Measurements from ENCODE around the gene FOXO4. TPM values are rescaled to one million over a fixed set of nuclear protein-coding genes. Genes with fewer than 3 reads are reported as not detected.

Gene FOXO4
- total RNA-seq, 1 donor from 2014 or later: 8.0 TPM

- no peaks in the 10 kb centered on the region for H3K9me3 ChIP-seq
- DNase-seq (ENCODE audit: low spot score in 2 of 2): no peak
- no peaks in the 10 kb centered on the region for H3K36me3 ChIP-seq
- TF ChIP-seq, protein P1, sequence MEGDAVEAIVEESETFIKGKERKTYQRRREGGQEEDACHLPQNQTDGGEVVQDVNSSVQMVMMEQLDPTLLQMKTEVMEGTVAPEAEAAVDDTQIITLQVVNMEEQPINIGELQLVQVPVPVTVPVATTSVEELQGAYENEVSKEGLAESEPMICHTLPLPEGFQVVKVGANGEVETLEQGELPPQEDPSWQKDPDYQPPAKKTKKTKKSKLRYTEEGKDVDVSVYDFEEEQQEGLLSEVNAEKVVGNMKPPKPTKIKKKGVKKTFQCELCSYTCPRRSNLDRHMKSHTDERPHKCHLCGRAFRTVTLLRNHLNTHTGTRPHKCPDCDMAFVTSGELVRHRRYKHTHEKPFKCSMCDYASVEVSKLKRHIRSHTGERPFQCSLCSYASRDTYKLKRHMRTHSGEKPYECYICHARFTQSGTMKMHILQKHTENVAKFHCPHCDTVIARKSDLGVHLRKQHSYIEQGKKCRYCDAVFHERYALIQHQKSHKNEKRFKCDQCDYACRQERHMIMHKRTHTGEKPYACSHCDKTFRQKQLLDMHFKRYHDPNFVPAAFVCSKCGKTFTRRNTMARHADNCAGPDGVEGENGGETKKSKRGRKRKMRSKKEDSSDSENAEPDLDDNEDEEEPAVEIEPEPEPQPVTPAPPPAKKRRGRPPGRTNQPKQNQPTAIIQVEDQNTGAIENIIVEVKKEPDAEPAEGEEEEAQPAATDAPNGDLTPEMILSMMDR (IDR thresholded peaks at IDR 0.05): no peak
- H3K4me3 ChIP-seq: no peak overlapping the region
- intact Hi-C loops (cut with DNase I): no loop called here
- H3K27ac ChIP-seq: no peak overlapping the region
- H3K4me1 ChIP-seq: no peaks in the 10 kb centered on the region
- H3K27me3 ChIP-seq: no peaks in the 10 kb centered on the region
Observed at GRCh38 chrX:71081330-71082123, 14.1 kb upstream of the FOXO4 start.

- Histone ChIP-seq H3K27me3 (no peaks in the 10 kb centered on the region), H3K4me1 (no peaks in the 10 kb centered on the region), H3K27ac (no peak overlapping the region), H3K9me3 (no peaks in the 10 kb centered on the region), H3K4me3 (no peak overlapping the region), H3K36me3 (no peaks in the 10 kb centered on the region)
- intact Hi-C loops (cut with DNase I): no loop called here
- TF ChIP-seq, protein P1 (IDR thresholded peaks at IDR 0.05): no peak
- DNase-seq (ENCODE audit: low spot score in 2 of 2): no peak
Observed at GRCh38 chrX:71082124-71082647, 13.5 kb upstream of the FOXO4 start.

- Histone ChIP-seq H3K36me3 (no peaks in the 10 kb centered on the region), H3K4me3 (no peak overlapping the region), H3K27me3 (no peaks in the 10 kb centered on the region), H3K4me1 (no peaks in the 10 kb centered on the region), H3K9me3 (no peaks in the 10 kb centered on the region), H3K27ac (no peak overlapping the region)
- no peak for DNase-seq (ENCODE audit: low spot score in 2 of 2)
- TF ChIP-seq, protein P1 (IDR thresholded peaks at IDR 0.05): no peak
- intact Hi-C loops (cut with DNase I): no loop called here
Observed at GRCh38 chrX:71082822-71083221, 12.8 kb upstream of the FOXO4 start.

DNA sequence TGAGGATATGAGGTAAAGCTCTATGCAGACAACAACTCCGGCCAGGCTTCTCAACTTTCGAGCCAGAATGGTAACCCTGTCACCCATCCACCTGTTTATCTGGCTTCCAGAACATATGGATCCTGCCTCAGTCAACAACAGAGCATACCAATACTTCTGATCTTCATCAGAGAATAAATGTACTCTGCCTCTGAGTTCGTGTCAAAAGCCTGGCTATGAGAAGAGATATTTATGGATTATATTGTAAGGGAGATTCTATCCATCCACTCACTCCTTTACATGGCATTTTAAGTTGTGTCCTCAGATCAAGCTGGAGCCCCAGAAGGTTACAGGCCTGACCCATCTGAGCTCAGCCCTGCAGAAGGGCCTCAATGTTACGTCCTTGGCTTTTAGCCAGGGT, 9.8 kb upstream of the FOXO4 start:
- Histone ChIP-seq H3K36me3 (no peaks in the 10 kb centered on the region), H3K27ac (no peak overlapping the region), H3K4me1 (no peaks in the 10 kb centered on the region), H3K4me3 (no peak overlapping the region), H3K27me3 (no peaks in the 10 kb centered on the region), H3K9me3 (no peaks in the 10 kb centered on the region)
- DNase-seq (ENCODE audit: low spot score in 2 of 2): no peak
- TF ChIP-seq, protein P1 (IDR thresholded peaks at IDR 0.05): no peak
- intact Hi-C loops (cut with DNase I): no loop called here

GRCh38 chrX:71091263-71091662, 4.4 kb upstream of the FOXO4 start:
- no peaks in the 10 kb centered on the region for H3K27me3 ChIP-seq
- H3K36me3 ChIP-seq: no peaks in the 10 kb centered on the region
- H3K27ac ChIP-seq: no peak overlapping the region
- H3K4me1 ChIP-seq: peaks cover 0 to 4% of the 10 kb centered on the region in 2 donors
- no peak overlapping the region for H3K4me3 ChIP-seq
- no peaks in the 10 kb centered on the region for H3K9me3 ChIP-seq
- intact Hi-C loops (cut with DNase I): no loop called here
- DNase-seq (ENCODE audit: low spot score in 2 of 2): no peak
- TF ChIP-seq, protein P1 (IDR thresholded peaks at IDR 0.05): no peak

Measured in ascending aorta (tissue), 2 donors.